Heart left ventricle (tissue), 13 donors: ENCODE data around the gene PRKCH.

Experiments used
- POLR2A ChIP-seq, 2 donors: fragments of 450-650 bp; IDR thresholded peaks; one replicate each; pipeline ENCODE4 v1.6.1; 2017; ENCODE audit warnings: antibody characterized with exemption in 2 of 2, mild to moderate bottlenecking in 2 of 2, moderate library complexity in 2 of 2
- TF ChIP-seq, protein P1 (sequence below), 12 donors: fragments of 200-600 bp; sonication (generic) in 4 of 12; IDR thresholded peaks; one replicate each; pipeline versions ENCODE4 v1.5.0 to v1.8.0; 2018 to 2022; ENCODE audit warnings: antibody characterized with exemption in 12 of 12, mild to moderate bottlenecking in 5 of 12
- donor health status: ischemic (EF 13 %, LVEDD 7.1; RV severe dilation, severe dysfunction).
- donor health status: DM: no; HTN: yes; CAD: no.
- donor health status: DM: no; HTN: no; CAD: no.
- donor health status: ischemic (EF 25% LVEDD 6.9; RV normal size, moderate dysfunction).
- donor health status: ischemic (EF 25% LVEDD 5.7; RV mildly dilated, moderate dysfunction).
- donor health status: ischemic (EF 35%, LVEDD 5.7; RV mildly dilated, moderate dysfunction).
- donor health status: nonischemic (EF 11% LVEDD 7.7; RV severe dilation, severe dysfunction).
- donor health status: DM: yes; HTN: yes; CAD: no.
- donor health status: PGD.
- donor health status: ischemic (EF 29% LVEDD 5.4; RV normal size, mild dysfunction).
- donor health status: nonischemic (EF 23%, LVEDD 6.1; RV moderate dilation, normal function).

- TF ChIP-seq, protein P1, sequence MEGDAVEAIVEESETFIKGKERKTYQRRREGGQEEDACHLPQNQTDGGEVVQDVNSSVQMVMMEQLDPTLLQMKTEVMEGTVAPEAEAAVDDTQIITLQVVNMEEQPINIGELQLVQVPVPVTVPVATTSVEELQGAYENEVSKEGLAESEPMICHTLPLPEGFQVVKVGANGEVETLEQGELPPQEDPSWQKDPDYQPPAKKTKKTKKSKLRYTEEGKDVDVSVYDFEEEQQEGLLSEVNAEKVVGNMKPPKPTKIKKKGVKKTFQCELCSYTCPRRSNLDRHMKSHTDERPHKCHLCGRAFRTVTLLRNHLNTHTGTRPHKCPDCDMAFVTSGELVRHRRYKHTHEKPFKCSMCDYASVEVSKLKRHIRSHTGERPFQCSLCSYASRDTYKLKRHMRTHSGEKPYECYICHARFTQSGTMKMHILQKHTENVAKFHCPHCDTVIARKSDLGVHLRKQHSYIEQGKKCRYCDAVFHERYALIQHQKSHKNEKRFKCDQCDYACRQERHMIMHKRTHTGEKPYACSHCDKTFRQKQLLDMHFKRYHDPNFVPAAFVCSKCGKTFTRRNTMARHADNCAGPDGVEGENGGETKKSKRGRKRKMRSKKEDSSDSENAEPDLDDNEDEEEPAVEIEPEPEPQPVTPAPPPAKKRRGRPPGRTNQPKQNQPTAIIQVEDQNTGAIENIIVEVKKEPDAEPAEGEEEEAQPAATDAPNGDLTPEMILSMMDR (IDR thresholded peaks at IDR 0.05), result no peak
- TF ChIP-seq POLR2A (IDR thresholded peaks at IDR 0.05), result no peak
Measured at GRCh38 chr14:61454545-61454944, 133.2 kb downstream of the PRKCH start.
